Measurements from ENCODE around the gene VPS26B.

GRCh38 chr11:134196756-134197155 lies 27.7 kb upstream of the VPS26B start:
- TF ChIP-seq MAX (IDR thresholded peaks at IDR 0.05) (no peak), YY1 (IDR thresholded peaks at IDR 0.05; ENCODE audit: low read depth) (no peak), TCF12 (IDR thresholded peaks at IDR 0.05; ENCODE audit: low read depth) (no peak), EP300 (IDR thresholded peaks at IDR 0.05; ENCODE audit: borderline replicate concordance) (no peak), USF1 (IDR thresholded peaks at IDR 0.05) (no peak), CEBPB (IDR thresholded peaks at IDR 0.05) (no peak)

All from Ishikawa (cell line).